ENCODE measurements around the gene HSD3B2.

Gene HSD3B2

GRCh38 chr1:119472080-119472818 lies 57.3 kb downstream of the HSD3B2 start:
- Mint-ChIP-seq H3K36me3 (ENCODE audit: insufficient read depth) (no peaks in the 10 kb centered on the region), H3K27ac (no peak overlapping the region), H3K4me3 (no peak overlapping the region), H3K9me3 (peaks cover 0 to 2% of the 10 kb centered on the region in 2 donors), H3K27me3 (peaks cover 19 to 20% of the 10 kb centered on the region in 2 donors), H3K4me1 (ENCODE audit: low read depth in 2 of 2) (no peaks in the 10 kb centered on the region)
- no peak for DNase-seq
- ATAC-seq (replicated peaks), result no peak

Data from effector memory CD8-positive, alpha-beta T cell (primary cell).